MCF 10A (cell line): Measurements from ENCODE around the gene ARL4A. TPM values are rescaled to one million over a fixed set of nuclear protein-coding genes. Genes with fewer than 3 reads are reported as not detected.
A peak's percentile ranks its signal among the peaks of the same experiment; 100 is the strongest.

Experiments used
- Bru-seq: library from RNA; stranded (reverse); fragments of 400-500 nt; gene quantifications from one replicate; lab custom pipeline; 2021; lab: Mats Ljungman, UMichigan
- BruChase-seq, 2 experiments: library from RNA; stranded (reverse); fragments of 400-500 nt; gene quantifications; one replicate each; lab custom pipeline; 2021; lab: Mats Ljungman, UMichigan
- BruUV-seq: library from RNA; stranded (reverse); fragments of 400-500 nt; replicated peaks from 2 replicates; lab custom pipeline; 2021; lab: Mats Ljungman, UMichigan
- CTCF ChIA-PET: fragments of 300-600 bp; sonication (Branson Sonifier 250); formaldehyde crosslinking; extraction: SDS; loops from one replicate; lab custom pipeline; 2021; ENCODE audit warnings: antibody characterized with exemption, inconsistent platforms; lab: Yijun Ruan, JAX
- POLR2A ChIA-PET: fragments of 300-600, 350-650 bp; sonication (Branson Sonifier 250); formaldehyde crosslinking; extraction: SDS; loops from one replicate; lab custom pipeline; 2020; ENCODE audit warnings: antibody characterized with exemption, inconsistent platforms; lab: Yijun Ruan, JAX
- DNase-seq: peaks from one replicate; pipeline ENCODE4 v3.0.0-alpha.2; 2018; ENCODE audit not compliant: unreplicated experiment
- H3K27ac Mint-ChIP-seq: one replicate; pipeline ENCODE4 v1.8.0; 2022; ENCODE audit warnings: mild to moderate bottlenecking, low read depth, mixed read lengths; ENCODE audit not compliant: unreplicated experiment
- H3K27me3 Mint-ChIP-seq: one replicate; pipeline ENCODE4 v1.8.0; 2022; ENCODE audit warnings: mixed read lengths; ENCODE audit not compliant: insufficient read depth, unreplicated experiment
- H3K36me3 Mint-ChIP-seq: one replicate; pipeline ENCODE4 v1.8.0; 2022; ENCODE audit warnings: mild to moderate bottlenecking, moderate library complexity, mixed read lengths; ENCODE audit not compliant: insufficient read depth, unreplicated experiment
- H3K4me1 Mint-ChIP-seq: one replicate; pipeline ENCODE4 v1.8.0; 2022; ENCODE audit warnings: mixed read lengths; ENCODE audit not compliant: insufficient read depth, unreplicated experiment
- H3K4me3 Mint-ChIP-seq: one replicate; pipeline ENCODE4 v1.8.0; 2022; ENCODE audit warnings: mild to moderate bottlenecking, moderate library complexity, mixed read lengths; ENCODE audit not compliant: unreplicated experiment
- H3K9me3 Mint-ChIP-seq: one replicate; pipeline ENCODE4 v1.8.0; 2022; ENCODE audit warnings: mixed read lengths; ENCODE audit not compliant: unreplicated experiment
- CTCF ChIP-seq: fragments of 200-600 bp; IDR thresholded peaks from one replicate; pipeline ENCODE4 v1.8.0; 2022; ENCODE audit warnings: antibody characterized with exemption, mild to moderate bottlenecking; ENCODE audit not compliant: unreplicated experiment
- intact Hi-C: fragments of 100-400 bp; cut with micrococcal nuclease; formaldehyde crosslinking; loops from 2 replicates; pipeline ENCODE4 v1.14.1; 2022
- long read RNA-seq: library from polyadenylated mRNA; stranded (forward); transcript quantifications from one replicate; pipeline ENCODE4 v2.0.0, GENCODE V29; 2022
- total RNA-seq: library from RNA; stranded (reverse); gene quantifications from 2 replicates; pipeline ENCODE4 v1.2.3, GENCODE V29; 2022

ARL4A gene, protein sequence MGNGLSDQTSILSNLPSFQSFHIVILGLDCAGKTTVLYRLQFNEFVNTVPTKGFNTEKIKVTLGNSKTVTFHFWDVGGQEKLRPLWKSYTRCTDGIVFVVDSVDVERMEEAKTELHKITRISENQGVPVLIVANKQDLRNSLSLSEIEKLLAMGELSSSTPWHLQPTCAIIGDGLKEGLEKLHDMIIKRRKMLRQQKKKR
- total RNA-seq: 30.7 and 42.6 TPM in 2 replicates
- percentile 97 among the genes with signal in this experiment for Bru-seq, nascent RNA
- BruChase-seq, experiment 1, labeled RNA remaining after a 6-hour chase: percentile 72 among the genes with signal in this experiment
- BruChase-seq, experiment 2, labeled RNA remaining after a 2-hour chase: percentile 97 among the genes with signal in this experiment
- long read RNA-seq, transcript ARL4A-204 (2 exons, 1,144 nt): minor isoform, 13 of 77 reads
- long read RNA-seq, transcript ARL4A-201 (2 exons, 1,147 nt): major isoform, 30 of 77 reads
- long read RNA-seq, transcript ARL4A-205 (2 exons, 840 nt): minor isoform, 6 of 77 reads
- long read RNA-seq, transcript ARL4A-206 (2 exons, 845 nt): minor isoform, 22 of 77 reads
- long read RNA-seq, partial matches to known transcripts: 0 of 77 reads
- long read RNA-seq, other reads (novel, unspliced or antisense): 6 of 77 reads

GRCh38 chr7:12686891-12687717, at the start of gene ARL4A:
Gene ARL4A, plus strand, starts transcription at chr7:12687633. Its CDS starts 622 bp downstream, at chr7:12688255.
- POLR2A ChIA-PET: interaction anchor here (0.5 to 6.8 kb wide), 37 partner anchors 9 to 1025 kb away, joined by 3 to 159 read pairs (median 4); no protein-coding TSS in a partner anchor
- CTCF ChIA-PET: interaction anchor here (0.6 to 12.2 kb wide), 50 partner anchors 8 to 1303 kb away, joined by 3 to 155 read pairs (median 3); no protein-coding TSS in a partner anchor
- TF ChIP-seq CTCF: peak; percentile 57
- peak within 1 kb of the TSS; percentile 87 for H3K4me3 Mint-ChIP-seq
- H3K4me1 Mint-ChIP-seq: no peaks in the 10 kb centered on the region
- H3K27ac Mint-ChIP-seq: peak within 1 kb of the TSS; percentile 89
- H3K9me3 Mint-ChIP-seq: no peaks in the 10 kb centered on the region
- no TSS peak for BruUV-seq
- no peaks in the 10 kb centered on the region for H3K27me3 Mint-ChIP-seq
- H3K36me3 Mint-ChIP-seq: peaks cover 25% of the 10 kb centered on the region
- intact Hi-C loops: loop anchor here (1.0 to 5.0 kb wide), 10 partner anchors 28 to 576 kb away; no protein-coding TSS in a partner anchor
- peak; percentile 100 for DNase-seq

DNA sequence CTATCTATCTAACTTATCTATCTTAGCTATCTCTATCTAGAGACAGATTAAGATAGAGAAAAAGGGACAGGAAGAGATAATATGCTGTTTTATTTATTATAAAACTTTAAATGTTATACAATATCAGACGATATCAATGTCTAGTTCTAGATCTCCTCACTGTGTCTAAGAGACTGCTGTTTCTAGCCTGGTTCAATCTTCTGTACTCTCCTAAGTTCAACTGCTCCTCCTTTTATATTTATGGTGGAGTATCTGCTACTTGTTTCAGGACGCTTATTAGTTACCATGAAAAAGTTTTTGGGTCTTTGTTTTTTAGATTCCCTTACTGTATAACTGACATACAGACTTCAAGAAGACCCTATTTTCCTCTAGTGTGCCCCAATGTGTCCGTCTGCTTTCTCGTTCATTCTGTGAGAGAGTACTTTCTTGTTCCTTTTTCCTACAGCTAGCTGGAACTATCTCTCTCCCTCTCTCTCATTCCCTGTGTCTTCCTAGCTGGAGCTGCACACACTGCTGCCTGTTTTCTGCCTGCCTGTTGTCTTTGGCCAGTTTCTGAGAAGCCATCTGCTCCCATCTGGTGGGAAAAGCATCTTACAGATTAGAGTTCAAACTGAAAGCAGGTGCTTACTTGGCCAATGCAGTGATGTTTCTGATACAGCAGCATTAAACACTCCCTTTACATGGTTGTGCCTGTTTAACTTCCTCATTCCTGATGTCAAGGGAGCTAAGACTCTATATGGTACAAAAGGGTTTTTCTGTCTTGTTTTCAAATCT, 49.4 kb upstream of the ARL4A start:
- no peak for DNase-seq
- no peaks in the 10 kb centered on the region for H3K9me3 Mint-ChIP-seq
- H3K36me3 Mint-ChIP-seq: no peaks in the 10 kb centered on the region
- no peak for TF ChIP-seq CTCF
- intact Hi-C loops: no loop called here
- no peaks in the 10 kb centered on the region for H3K27me3 Mint-ChIP-seq
- ChIA-PET CTCF (interaction anchor here (0.6 to 2.2 kb wide), 16 partner anchors 10 to 624 kb away, joined by 3 to 20 read pairs (median 5); no protein-coding TSS in a partner anchor), POLR2A (interaction anchor here (1.2 kb wide), 1 partner anchor 623 kb away, joined by 3 read pairs; no protein-coding TSS in a partner anchor)
- no peak overlapping the region for H3K27ac Mint-ChIP-seq
- no peak overlapping the region for H3K4me3 Mint-ChIP-seq
- no peaks in the 10 kb centered on the region for H3K4me1 Mint-ChIP-seq
- no TSS peak for BruUV-seq

GRCh38 chr7:12638851-12639456, 48.5 kb upstream of the ARL4A start:
- peak; percentile 50 for DNase-seq
- Mint-ChIP-seq H3K9me3 (no peaks in the 10 kb centered on the region), H3K36me3 (no peaks in the 10 kb centered on the region), H3K4me3 (no peak overlapping the region), H3K4me1 (no peaks in the 10 kb centered on the region), H3K27me3 (no peaks in the 10 kb centered on the region), H3K27ac (no peak overlapping the region)
- ChIA-PET POLR2A (interaction anchor here (0.7 to 1.2 kb wide), 2 partner anchors 20 to 622 kb away, joined by 3 read pairs; no protein-coding TSS in a partner anchor), CTCF (interaction anchor here (0.6 to 2.0 kb wide), 17 partner anchors 9 to 623 kb away, joined by 3 to 20 read pairs (median 5); no protein-coding TSS in a partner anchor)
- BruUV-seq: no TSS peak
- peak; percentile 50 for TF ChIP-seq CTCF
- intact Hi-C loops: loop anchor here (1.0 kb wide), 3 partner anchors 47 to 624 kb away; no protein-coding TSS in a partner anchor
